Trophoblast cell (in vitro differentiated cells and primary cell): ENCODE results near the gene KBTBD7.

Experiments used
- DNase-seq, 2 donors: peaks; one replicate each; pipeline ENCODE4 v3.0.0-alpha.2; 2016
- H2AFZ ChIP-seq: 2 replicates; pipeline ENCODE4 v1.6.1; 2013; ENCODE audit warnings: low read length, moderate library complexity, mild to moderate bottlenecking; ENCODE audit not compliant: insufficient read depth, poor library complexity
- H2AK5ac ChIP-seq: 2 replicates; pipeline ENCODE4 v1.6.1; 2013; ENCODE audit warnings: mild to moderate bottlenecking, low read length
- H2BK120ac ChIP-seq: 2 replicates; pipeline ENCODE4 v1.6.1; 2013; ENCODE audit warnings: low read length, mild to moderate bottlenecking, moderate library complexity; ENCODE audit not compliant: insufficient read depth, poor library complexity
- H2BK12ac ChIP-seq: 2 replicates; pipeline ENCODE4 v1.6.1; 2013; ENCODE audit warnings: mild to moderate bottlenecking, low read length, moderate library complexity
- H2BK5ac ChIP-seq: 2 replicates; pipeline ENCODE4 v1.6.1; 2013; ENCODE audit warnings: low read length, low read depth, moderate library complexity, mild to moderate bottlenecking; ENCODE audit not compliant: poor library complexity
- H3K14ac ChIP-seq: 2 replicates; pipeline ENCODE4 v1.6.1; 2013; ENCODE audit warnings: mild to moderate bottlenecking, low read length
- H3K18ac ChIP-seq: 2 replicates; pipeline ENCODE4 v1.6.1; 2013; ENCODE audit warnings: mild to moderate bottlenecking, low read length
- H3K23ac ChIP-seq: 2 replicates; pipeline ENCODE4 v1.6.1; 2013; ENCODE audit warnings: low read length
- H3K27ac ChIP-seq: 2 replicates; pipeline ENCODE4 v1.5.1; 2013; ENCODE audit warnings: low read depth, mild to moderate bottlenecking, inconsistent platforms, low read length, moderate library complexity
- H3K27me3 ChIP-seq: 2 replicates; pipeline ENCODE4 v1.6.1; 2013; ENCODE audit warnings: inconsistent platforms, mild to moderate bottlenecking, low read length, moderate library complexity; ENCODE audit not compliant: insufficient read depth
- H3K36me3 ChIP-seq, 2 experiments: 1 replicate in 1 of 2; 2 replicates in 1 of 2; pipeline ENCODE4 v1.6.1; 2013; ENCODE audit warnings: low read length in 2 of 2, mild to moderate bottlenecking in 2 of 2, moderate library complexity in 1 of 2; ENCODE audit not compliant: insufficient read depth in 2 of 2, control insufficient read depth in 1 of 2
- H3K4ac ChIP-seq: 2 replicates; pipeline ENCODE4 v1.6.1; 2013; ENCODE audit warnings: low read depth, mild to moderate bottlenecking, low read length, moderate library complexity
- H3K4me1 ChIP-seq, 2 experiments: 1 replicate in 1 of 2; 2 replicates in 1 of 2; pipeline ENCODE4 v1.6.1; 2013; ENCODE audit warnings: low read length in 2 of 2, mild to moderate bottlenecking in 2 of 2, moderate library complexity in 1 of 2; ENCODE audit not compliant: insufficient read depth in 2 of 2, control insufficient read depth in 1 of 2
- H3K4me2 ChIP-seq: 2 replicates; pipeline ENCODE4 v1.6.1; 2013; ENCODE audit warnings: inconsistent platforms, mild to moderate bottlenecking, low read length, moderate library complexity
- H3K4me3 ChIP-seq: 2 replicates; pipeline ENCODE4 v1.5.1; 2013; ENCODE audit warnings: mild to moderate bottlenecking, low read depth, low read length, inconsistent platforms
- H3K79me1 ChIP-seq: one replicate; pipeline ENCODE4 v1.6.1; 2013; ENCODE audit warnings: low read length
- H3K79me2 ChIP-seq: 2 replicates; pipeline ENCODE4 v1.6.1; 2013; ENCODE audit warnings: low read length, mild to moderate bottlenecking; ENCODE audit not compliant: control insufficient read depth, insufficient read depth, poor library complexity
- H3K9ac ChIP-seq: 2 replicates; pipeline ENCODE4 v1.6.1; 2013; ENCODE audit warnings: mild to moderate bottlenecking, low read length
- H3K9me3 ChIP-seq: 2 replicates; pipeline ENCODE4 v1.6.1; 2013; ENCODE audit warnings: low read depth, mild to moderate bottlenecking, control low read depth, inconsistent platforms, low read length; ENCODE audit not compliant: insufficient read depth
- H4K12ac ChIP-seq: 2 replicates; pipeline ENCODE4 v1.6.1; 2013; ENCODE audit warnings: low read depth, mild to moderate bottlenecking, low read length, moderate library complexity
- H4K8ac ChIP-seq: 2 replicates; pipeline ENCODE4 v1.6.1; 2013; ENCODE audit warnings: low read depth, mild to moderate bottlenecking, low read length, moderate library complexity
- H4K91ac ChIP-seq: one replicate; pipeline ENCODE4 v1.6.1; 2013; ENCODE audit warnings: low read depth, mild to moderate bottlenecking, low read length, moderate library complexity
- WGBS: extraction: QIAGEN DNeasy Blood & Tissue Kit; methylation state at CpG from one replicate; pipeline ENCODE4 v1.1.7; 2013; ENCODE audit warnings: missing lambda C conversion rate; ENCODE audit not compliant: insufficient read length, insufficient coverage; ENCODE audit errors: extremely low coverage; 5-methylcytosine and 5-hydroxymethylcytosine counted together

Gene KBTBD7

GRCh38 chr13:41222259-41222852 lies 28.0 kb upstream of the KBTBD7 start:
- no peak overlapping the region for H2BK5ac ChIP-seq
- no CpG with 5 or more reads among the region's 6 CpGs for WGBS

GRCh38 chr13:41220401-41220800 lies 26.0 kb upstream of the KBTBD7 start:
- H3K14ac ChIP-seq, result no peak overlapping the region
- no peaks in the 10 kb centered on the region for H3K79me1 ChIP-seq
- no peak overlapping the region for H4K91ac ChIP-seq
- H3K79me2 ChIP-seq, result no peaks in the 10 kb centered on the region
- no peak overlapping the region for H2AFZ ChIP-seq
- no peak overlapping the region for H2AK5ac ChIP-seq
- H3K27ac ChIP-seq, result peak overlapping the region; percentile 60
- H3K4me3 ChIP-seq, result no peak overlapping the region
- H3K9ac ChIP-seq, result no peak overlapping the region
- no peaks in the 10 kb centered on the region for H3K27me3 ChIP-seq
- no peak overlapping the region for H3K23ac ChIP-seq
- no peak overlapping the region for H3K4ac ChIP-seq
- H2BK5ac ChIP-seq, result no peak overlapping the region
- no peak overlapping the region for H3K18ac ChIP-seq
- DNase-seq, result peak; percentile 34 to 77
- H2BK12ac ChIP-seq, result no peak overlapping the region
- no CpG with 5 or more reads among the region's 3 CpGs for WGBS
- no peak overlapping the region for H2BK120ac ChIP-seq
- H3K4me1 ChIP-seq, result peaks cover 0 to 2% of the 10 kb centered on the region in 2 experiments
- no peaks in the 10 kb centered on the region for H3K9me3 ChIP-seq
- no peak overlapping the region for H4K12ac ChIP-seq
- no peak overlapping the region for H4K8ac ChIP-seq
- H3K4me2 ChIP-seq, result peak overlapping the region; percentile 22
- H3K36me3 ChIP-seq, result peaks cover 0 to 2% of the 10 kb centered on the region in 2 experiments

More at GRCh38 chr13:41222259-41222852, 28.0 kb upstream of the KBTBD7 start:
- Histone ChIP-seq H2AK5ac (no peak overlapping the region), H2AFZ (no peak overlapping the region), H3K27ac (no peak overlapping the region), H3K36me3 (peaks cover 1 to 2% of the 10 kb centered on the region in 2 experiments), H3K18ac (no peak overlapping the region), H3K14ac (no peak overlapping the region), H3K4me2 (no peak overlapping the region), H4K12ac (no peak overlapping the region), H3K4me3 (no peak overlapping the region), H3K9me3 (no peaks in the 10 kb centered on the region), H4K91ac (no peak overlapping the region), H3K27me3 (no peaks in the 10 kb centered on the region), H2BK12ac (no peak overlapping the region), H3K23ac (no peak overlapping the region), H3K9ac (no peak overlapping the region), H3K79me1 (no peaks in the 10 kb centered on the region), H4K8ac (no peak overlapping the region), H3K4ac (no peak overlapping the region), H3K4me1 (peaks cover 0 to 2% of the 10 kb centered on the region in 2 experiments), H2BK120ac (no peak overlapping the region), H3K79me2 (no peaks in the 10 kb centered on the region)
- peak; percentile 52 to 84 for DNase-seq

GRCh38 chr13:41216160-41216559 lies 21.8 kb upstream of the KBTBD7 start:
- Histone ChIP-seq H3K4me3 (no peak overlapping the region), H3K14ac (no peak overlapping the region), H2AFZ (no peak overlapping the region), H3K79me1 (no peaks in the 10 kb centered on the region), H2BK5ac (no peak overlapping the region), H3K9ac (no peak overlapping the region), H4K12ac (no peak overlapping the region), H3K4me2 (no peak overlapping the region), H3K27me3 (no peaks in the 10 kb centered on the region), H4K91ac (no peak overlapping the region), H3K4ac (no peak overlapping the region), H3K36me3 (no peaks in the 10 kb centered on the region), H3K9me3 (no peaks in the 10 kb centered on the region), H2BK12ac (no peak overlapping the region), H3K79me2 (no peaks in the 10 kb centered on the region), H3K23ac (no peak overlapping the region), H3K4me1 (peaks cover 0 to 2% of the 10 kb centered on the region in 2 experiments), H3K27ac (no peak overlapping the region), H4K8ac (no peak overlapping the region), H3K18ac (no peak overlapping the region), H2BK120ac (no peak overlapping the region), H2AK5ac (no peak overlapping the region)
- DNase-seq, result no peak

- no CpG with 5 or more reads among the region's 3 CpGs for WGBS
- H3K27me3 ChIP-seq, result no peaks in the 10 kb centered on the region
These were observed 19.6 kb upstream of the KBTBD7 start for GRCh38 chr13:41213919-41214318.

More at GRCh38 chr13:41213919-41214318, 19.6 kb upstream of the KBTBD7 start:
- Histone ChIP-seq H3K79me2 (no peaks in the 10 kb centered on the region), H3K4me3 (no peak overlapping the region), H2BK5ac (no peak overlapping the region), H3K9me3 (no peaks in the 10 kb centered on the region), H3K18ac (no peak overlapping the region), H4K8ac (no peak overlapping the region), H2BK120ac (no peak overlapping the region), H3K79me1 (no peaks in the 10 kb centered on the region), H2BK12ac (no peak overlapping the region), H3K23ac (no peak overlapping the region), H3K4ac (no peak overlapping the region), H3K27ac (no peak overlapping the region), H4K91ac (no peak overlapping the region), H2AK5ac (no peak overlapping the region), H3K9ac (no peak overlapping the region), H3K4me1 (no peaks in the 10 kb centered on the region), H2AFZ (no peak overlapping the region), H3K14ac (no peak overlapping the region), H3K36me3 (no peaks in the 10 kb centered on the region), H4K12ac (no peak overlapping the region), H3K4me2 (no peak overlapping the region)
- no peak for DNase-seq
